HS-5 (cell line): ENCODE data around the gene B4GALT4.
"Not testable (repeated sequence)": the region's sequence is repeated elsewhere in the genome, so short reads cannot be mapped to it uniquely, and the experiment has no call there.

Experiments
- DNase-seq: peaks from one replicate; pipeline ENCODE4 v3.0.0-alpha.2; 2012; ENCODE audit warnings: low read depth

The B4GALT4 gene

GRCh38 chr3:119195151-119195476 lies 45.6 kb downstream of the B4GALT4 start:
- DNase-seq: no peak

- DNase-seq: peak; percentile 56
These were observed 46.2 kb downstream of the B4GALT4 start for GRCh38 chr3:119194237-119195150.

GRCh38 chr3:119191800-119192199 lies 48.9 kb downstream of the B4GALT4 start:
- DNase-seq: no peak

GRCh38 chr3:119187266-119187665 lies 53.4 kb downstream of the B4GALT4 start:
- no peak for DNase-seq

- peak; percentile 78 for DNase-seq
These were observed 55.7 kb downstream of the B4GALT4 start for GRCh38 chr3:119184796-119185570.

- no peak for DNase-seq
These were observed 56.6 kb downstream of the B4GALT4 start for GRCh38 chr3:119184111-119184510.

GRCh38 chr3:119181765-119182164 lies 58.9 kb downstream of the B4GALT4 start:
- no peak for DNase-seq

GRCh38 chr3:119177321-119177720 lies 63.4 kb downstream of the B4GALT4 start:
- no peak for DNase-seq

GRCh38 chr3:119176778-119177177 lies 63.9 kb downstream of the B4GALT4 start:
- no peak for DNase-seq

- DNase-seq: no peak
These were observed 64.6 kb downstream of the B4GALT4 start for GRCh38 chr3:119175872-119176756.

GRCh38 chr3:119173325-119173724 lies 67.4 kb downstream of the B4GALT4 start, which contains the start of gene UPK1B:
Gene UPK1B, plus strand, starts transcription at chr3:119173598. Its CDS starts 13,144 bp downstream, at chr3:119186742.
- DNase-seq: no peak

- DNase-seq: no peak
These were observed 69.9 kb downstream of the B4GALT4 start for GRCh38 chr3:119170821-119171220.

GRCh38 chr3:119164745-119165144 lies 75.9 kb downstream of the B4GALT4 start:
- DNase-seq: not testable (repeated sequence)
